ENCODE results near the gene ZNF208. TPM values are rescaled to one million over a fixed set of nuclear protein-coding genes. Genes with fewer than 3 reads are reported as not detected.

ZNF208 gene
- total and polyA plus RNA-seq, 2 of the 8 experiments (the other 6 are each of a cell fraction or from before 2014, with no cell fraction given), result not detected

- no peak overlapping the region for H3K4me2 ChIP-seq (ENCODE audit: insufficient read depth in 1 of 2, low read depth in 2 of 2, low read length in 2 of 2)
- H3K23me2 ChIP-seq (ENCODE audit: low read depth, low read length), result no peaks in the 10 kb centered on the region
- no peak overlapping the region for H2BK15ac ChIP-seq (ENCODE audit: low read length)
- TF ChIP-seq FOSL1 (IDR thresholded peaks at IDR 0.05; ENCODE audit: insufficient read depth, low read depth, low read length) (no peak), ZNF274 (IDR thresholded peaks at IDR 0.05; ENCODE audit: borderline replicate concordance, extremely low read depth, low read length) (peak; percentile 68), SP4 (IDR thresholded peaks at IDR 0.05; ENCODE audit: low read length) (no peak), JUN (IDR thresholded peaks at IDR 0.05; ENCODE audit: low read depth, low read length) (no peak)
- no peaks in the 10 kb centered on the region for H3K4me1 ChIP-seq (replicated peaks in 1 of 4; ENCODE audit: control insufficient read depth in 3 of 4, insufficient read depth in 4 of 4, low read length in 3 of 4)
- H3K4ac ChIP-seq (replicated peaks; ENCODE audit: insufficient read length, low read depth, low read length), result no peak overlapping the region
- no peaks in the 10 kb centered on the region for H3K79me1 ChIP-seq (ENCODE audit: low read depth, low read length)
- FAIRE-seq, result no peak
- no peaks in the 10 kb centered on the region for H3K27me3 ChIP-seq (replicated peaks in 1 of 4; ENCODE audit: control insufficient read depth in 3 of 4, extremely low read depth in 1 of 4, insufficient read depth in 3 of 4, low read length in 3 of 4)
- no peak overlapping the region for H3K23ac ChIP-seq (ENCODE audit: insufficient read length)
- DNase-seq (ENCODE audit: low read depth in 1 of 2, low spot score in 2 of 2), result no peak
- 80% methylated on average over 1 of the region's 1 CpG; no CpG with 5 or more reads in 1 of the 2 experiments for WGBS, 2 experiments (ENCODE audit: extremely low coverage in 1 of 2, insufficient coverage in 1 of 2, insufficient read length in 1 of 2, insufficient replicate concordance in 2 of 2, low coverage in 1 of 2, low lambda C conversion rate in 2 of 2, missing lambda C conversion rate in 1 of 2)
- H3K9ac ChIP-seq (replicated peaks in 1 of 4; ENCODE audit: extremely low read depth in 1 of 4, low read depth in 3 of 4, low read length in 3 of 4), result no peak overlapping the region
- peaks cover 40 to 50% of the 10 kb centered on the region in 2 experiments for H3K9me3 ChIP-seq (ENCODE audit: insufficient read depth in 2 of 2, low read depth in 1 of 2, low read length in 1 of 2)
- no peak overlapping the region for H4K5ac ChIP-seq (ENCODE audit: insufficient read length, low read depth, low read length)
- no peak overlapping the region for H3K4me3 ChIP-seq (ENCODE audit: extremely low read depth in 1 of 4, insufficient read depth in 2 of 4, low read depth in 3 of 4, low read length in 4 of 4)
- H2AK5ac ChIP-seq (ENCODE audit: low read depth, low read length), result no peak overlapping the region
- no peak overlapping the region for H3K27ac ChIP-seq (ENCODE audit: low read depth, low read length)
- no peak overlapping the region for H2BK120ac ChIP-seq (replicated peaks; ENCODE audit: low read depth, low read length)
- H3K79me2 ChIP-seq (ENCODE audit: control insufficient read depth in 1 of 2, insufficient read depth in 2 of 2, low read length in 2 of 2), result no peaks in the 10 kb centered on the region
- POLR2A ChIA-PET (ENCODE audit: partially characterized antibody), result no interaction called here
- CTCF ChIA-PET (ENCODE audit: partially characterized antibody), result no interaction called here
- H3K36me3 ChIP-seq (ENCODE audit: control insufficient read depth in 2 of 4, insufficient read depth in 4 of 4, low read length in 3 of 4), result no peaks in the 10 kb centered on the region
- H4K8ac ChIP-seq (ENCODE audit: extremely low read depth, insufficient read depth, low read length), result no peak overlapping the region
- H3K56ac ChIP-seq (replicated peaks; ENCODE audit: insufficient read length, low read depth, low read length), result no peak overlapping the region
- no peak overlapping the region for H4K91ac ChIP-seq (replicated peaks; ENCODE audit: insufficient read length, low read length)
- no peak overlapping the region for H2BK12ac ChIP-seq (ENCODE audit: low read depth, low read length)
- H2BK5ac ChIP-seq (ENCODE audit: low read depth, low read length), result no peak overlapping the region
- no peak overlapping the region for H3K18ac ChIP-seq (ENCODE audit: extremely low read depth, low read length)
- H2AFZ ChIP-seq (ENCODE audit: low read length), result no peak overlapping the region
- no peak overlapping the region for H2BK20ac ChIP-seq (ENCODE audit: low read length)
- H4K20me1 ChIP-seq (replicated peaks in 1 of 2; ENCODE audit: control insufficient read depth in 1 of 2, insufficient read depth in 2 of 2, low read length in 2 of 2), result no peaks in the 10 kb centered on the region
- no peak overlapping the region for H3K14ac ChIP-seq (ENCODE audit: insufficient read length)
Measured at GRCh38 chr19:21970466-21970865, 40.3 kb downstream of the ZNF208 start.

Data from H1 (cell line).